T-helper 1 cell treated with Interleukin-12 subunit alpha and Interleukin-12 subunit beta and Interleukin-4 antibody, amounts not matched to agents 30 μg/mL and 1 μg/mL, for 36 hours (primary cell): ENCODE results near the gene TMEM238L.

Experiments used
- H3K27ac Mint-ChIP-seq: one replicate; pipeline ENCODE4 v1.8.0; 2021; ENCODE audit warnings: mild to moderate bottlenecking, mixed read lengths
- H3K27me3 Mint-ChIP-seq: one replicate; pipeline ENCODE4 v1.8.0; 2021; ENCODE audit warnings: low read depth, mixed read lengths
- H3K36me3 Mint-ChIP-seq: one replicate; pipeline ENCODE4 v1.8.0; 2021; ENCODE audit warnings: low read depth, mixed read lengths
- H3K4me1 Mint-ChIP-seq: one replicate; pipeline ENCODE4 v1.8.0; 2021; ENCODE audit warnings: low read depth, mixed read lengths
- H3K4me3 Mint-ChIP-seq: one replicate; pipeline ENCODE4 v1.8.0; 2021; ENCODE audit warnings: mild to moderate bottlenecking, moderate library complexity, mixed read lengths
- H3K9me3 Mint-ChIP-seq: one replicate; pipeline ENCODE4 v1.8.0; 2021; ENCODE audit warnings: mixed read lengths

Gene TMEM238L

DNA sequence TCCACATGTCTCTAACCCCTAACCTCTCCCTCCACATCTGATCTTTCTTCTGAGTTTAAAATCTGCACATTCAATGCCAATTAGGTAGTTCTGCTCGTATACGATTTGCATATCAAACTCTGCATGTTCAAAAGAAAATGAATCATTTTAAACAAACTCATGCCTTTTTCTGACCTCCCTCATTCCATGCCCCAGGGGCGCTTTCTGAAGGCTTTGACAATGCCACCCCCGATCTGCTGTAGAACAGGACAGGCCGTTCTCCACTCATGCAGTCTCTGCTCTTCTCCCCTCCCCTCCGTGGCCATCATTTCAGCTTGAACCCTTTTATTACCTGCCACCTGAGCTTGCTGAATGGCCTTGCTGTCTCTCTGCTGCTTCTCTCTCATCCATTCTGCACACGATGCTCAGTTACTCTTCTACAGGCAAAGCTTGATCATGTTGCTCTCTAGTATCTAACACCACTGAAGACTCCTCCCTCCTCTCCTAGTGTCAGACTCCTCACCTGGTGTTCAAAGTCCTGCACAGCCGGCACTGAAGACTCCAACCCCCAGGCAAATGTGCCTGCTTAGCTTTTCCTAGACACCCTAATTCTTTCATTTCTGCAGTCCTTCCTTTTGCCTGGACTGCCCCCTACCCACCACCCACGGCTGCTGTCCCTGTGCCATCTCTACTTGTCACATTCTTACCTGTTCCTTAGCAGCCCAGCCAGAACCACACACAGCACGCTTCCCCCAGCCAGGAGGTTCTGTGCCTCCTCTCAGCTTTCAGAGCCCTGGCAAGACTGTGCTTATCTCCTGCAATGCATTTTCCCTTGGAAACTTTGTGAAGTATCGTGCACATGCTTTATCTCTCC is 6.2 kb downstream of the TMEM238L start:
- no peaks in the 10 kb centered on the region for H3K27me3 Mint-ChIP-seq
- no peaks in the 10 kb centered on the region for H3K4me1 Mint-ChIP-seq
- H3K36me3 Mint-ChIP-seq, result no peaks in the 10 kb centered on the region
- H3K9me3 Mint-ChIP-seq, result no peaks in the 10 kb centered on the region
- H3K27ac Mint-ChIP-seq, result no peak overlapping the region
- H3K4me3 Mint-ChIP-seq, result no peak overlapping the region

DNA sequence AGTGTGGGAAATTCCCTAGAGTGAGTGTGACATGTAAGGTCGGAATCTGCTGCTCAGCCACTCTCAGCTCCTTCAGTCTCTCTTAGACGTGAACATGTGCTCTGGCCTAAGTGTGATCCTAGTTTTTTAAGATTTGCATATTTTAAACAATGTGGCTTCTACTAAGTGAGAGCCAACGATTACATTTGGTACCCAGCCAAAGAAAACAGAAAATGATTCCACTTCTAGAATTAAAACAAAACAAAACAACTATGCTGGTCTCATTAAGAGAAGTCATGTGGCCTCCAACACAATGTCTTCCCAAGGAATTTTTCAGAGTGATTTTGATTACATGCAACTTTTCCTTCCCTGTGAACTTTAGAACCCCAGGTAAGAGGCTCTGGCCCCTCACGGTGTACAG is 10.1 kb downstream of the TMEM238L start:
- no peaks in the 10 kb centered on the region for H3K36me3 Mint-ChIP-seq
- no peaks in the 10 kb centered on the region for H3K9me3 Mint-ChIP-seq
- no peaks in the 10 kb centered on the region for H3K27me3 Mint-ChIP-seq
- H3K4me1 Mint-ChIP-seq, result no peaks in the 10 kb centered on the region
- H3K27ac Mint-ChIP-seq, result no peak overlapping the region
- H3K4me3 Mint-ChIP-seq, result no peak overlapping the region

DNA sequence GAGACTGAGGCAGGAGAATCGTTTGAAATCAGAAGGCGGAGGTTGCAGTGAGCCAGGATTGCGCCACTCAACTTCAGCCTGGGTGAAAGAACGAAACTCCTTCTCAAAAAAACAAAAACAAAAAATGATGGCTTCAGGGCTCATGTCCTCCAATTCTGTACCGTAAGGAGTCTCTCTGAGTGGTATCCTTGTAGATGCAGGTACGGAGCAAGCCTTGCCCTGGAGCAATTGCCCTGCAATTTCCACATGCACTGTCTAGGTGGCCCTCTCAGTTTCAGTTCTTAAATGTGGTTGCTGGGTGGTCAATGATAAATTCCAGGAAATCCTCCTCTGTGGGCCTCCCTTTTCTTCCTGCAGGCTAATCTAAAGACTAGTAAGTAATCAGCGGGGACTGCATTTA is 10.6 kb downstream of the TMEM238L start:
- H3K4me3 Mint-ChIP-seq, result no peak overlapping the region
- H3K9me3 Mint-ChIP-seq, result no peaks in the 10 kb centered on the region
- no peaks in the 10 kb centered on the region for H3K4me1 Mint-ChIP-seq
- H3K27ac Mint-ChIP-seq, result no peak overlapping the region
- no peaks in the 10 kb centered on the region for H3K36me3 Mint-ChIP-seq
- no peaks in the 10 kb centered on the region for H3K27me3 Mint-ChIP-seq

DNA sequence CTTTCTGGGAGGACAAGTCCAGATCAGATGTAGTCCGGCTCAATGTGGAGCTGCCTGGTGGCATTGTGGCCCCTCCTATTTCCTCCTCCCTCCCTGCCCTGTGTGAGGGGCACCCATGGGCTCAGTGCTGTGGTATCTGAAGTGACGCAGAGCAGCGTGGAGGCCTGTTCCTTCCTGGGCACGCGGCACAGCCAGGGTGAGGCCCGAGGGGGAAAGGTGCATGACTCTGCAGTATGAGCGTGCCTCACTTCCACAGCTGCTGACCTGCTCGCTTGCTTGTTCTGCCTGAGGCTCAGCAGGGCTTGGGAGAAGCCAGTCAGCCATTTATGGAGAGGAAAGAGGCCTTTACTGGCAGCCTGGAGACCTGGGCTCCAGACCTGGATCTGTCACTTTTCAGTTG is 11.7 kb downstream of the TMEM238L start:
- Mint-ChIP-seq H3K4me1 (no peaks in the 10 kb centered on the region), H3K27ac (no peak overlapping the region), H3K36me3 (no peaks in the 10 kb centered on the region), H3K27me3 (no peaks in the 10 kb centered on the region), H3K4me3 (no peak overlapping the region), H3K9me3 (no peaks in the 10 kb centered on the region)

DNA sequence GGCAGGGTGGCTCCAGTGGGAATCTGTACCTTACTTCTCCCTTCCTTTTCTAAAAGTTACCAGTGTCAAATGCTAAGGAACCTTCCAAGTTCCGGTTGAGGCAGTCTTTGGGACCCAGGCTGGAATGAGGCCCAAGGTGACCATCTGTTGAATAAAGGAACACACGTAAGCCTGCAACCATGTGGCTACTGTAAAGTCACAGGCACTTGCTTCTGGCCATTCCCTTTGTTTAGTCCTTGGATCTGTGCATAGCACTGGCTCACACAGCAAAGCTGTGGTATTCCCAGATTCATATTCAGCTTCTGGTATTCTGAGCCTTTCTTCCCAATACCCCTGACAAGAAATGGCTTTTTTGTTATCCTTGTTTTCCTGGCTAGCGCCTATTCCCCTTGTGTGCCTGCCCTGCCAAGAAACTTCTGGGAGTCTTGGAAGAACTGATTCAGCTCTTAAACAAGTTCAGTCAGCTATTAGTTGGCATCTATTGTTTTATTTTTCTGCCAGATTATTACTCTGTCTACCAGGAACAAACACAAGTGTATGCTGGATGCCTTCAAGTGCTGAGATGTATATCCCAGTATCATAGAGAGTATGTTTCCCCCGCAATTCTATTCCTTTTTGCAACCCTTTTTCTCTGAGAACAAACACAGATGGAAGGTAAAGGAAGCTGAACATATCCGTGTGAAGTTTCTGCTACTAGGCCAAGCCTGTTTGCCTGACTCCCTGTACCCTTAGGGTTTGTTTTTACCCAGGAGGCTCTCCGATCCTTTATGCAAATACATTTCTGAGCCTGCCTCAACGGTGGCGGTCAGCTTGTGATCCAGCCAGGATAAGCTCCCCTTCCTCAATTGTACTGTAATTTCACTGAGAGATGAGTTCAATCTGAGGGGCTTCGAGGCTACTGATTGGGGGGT is 13.2 kb downstream of the TMEM238L start:
- Mint-ChIP-seq H3K27me3 (no peaks in the 10 kb centered on the region), H3K9me3 (no peaks in the 10 kb centered on the region), H3K4me1 (no peaks in the 10 kb centered on the region), H3K27ac (no peak overlapping the region), H3K4me3 (no peak overlapping the region), H3K36me3 (no peaks in the 10 kb centered on the region)

DNA sequence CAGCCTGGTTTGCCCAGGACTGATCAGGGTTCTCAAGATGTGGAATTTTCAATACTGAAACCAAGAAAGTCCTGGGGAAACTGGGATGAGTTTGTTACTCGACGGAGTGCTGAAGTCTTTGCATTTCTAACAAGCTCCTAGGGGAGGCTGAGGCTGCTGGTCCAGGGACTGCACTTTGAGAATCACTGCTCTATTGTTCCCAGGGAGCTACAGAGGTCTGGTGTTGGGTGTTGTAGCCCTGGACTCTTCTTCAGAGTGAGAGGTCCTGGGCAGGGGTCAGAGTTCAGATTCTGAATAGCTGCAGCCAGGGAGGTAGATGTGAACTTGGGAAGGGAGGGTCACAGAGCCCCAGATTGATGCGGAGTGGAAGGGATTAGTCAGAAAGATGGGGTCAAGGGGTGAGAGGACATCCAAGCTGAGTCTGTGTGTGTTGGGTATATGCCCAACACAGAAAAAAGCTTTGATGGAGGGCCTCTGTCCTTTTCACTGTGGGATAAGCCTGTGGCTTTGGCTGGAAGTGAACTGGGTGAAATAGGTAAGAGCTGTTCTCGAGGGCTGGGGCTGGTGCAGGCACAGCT is 14.1 kb downstream of the TMEM238L start:
- Mint-ChIP-seq H3K36me3 (no peaks in the 10 kb centered on the region), H3K9me3 (no peaks in the 10 kb centered on the region), H3K4me1 (no peaks in the 10 kb centered on the region), H3K27me3 (no peaks in the 10 kb centered on the region), H3K27ac (no peak overlapping the region), H3K4me3 (no peak overlapping the region)

DNA sequence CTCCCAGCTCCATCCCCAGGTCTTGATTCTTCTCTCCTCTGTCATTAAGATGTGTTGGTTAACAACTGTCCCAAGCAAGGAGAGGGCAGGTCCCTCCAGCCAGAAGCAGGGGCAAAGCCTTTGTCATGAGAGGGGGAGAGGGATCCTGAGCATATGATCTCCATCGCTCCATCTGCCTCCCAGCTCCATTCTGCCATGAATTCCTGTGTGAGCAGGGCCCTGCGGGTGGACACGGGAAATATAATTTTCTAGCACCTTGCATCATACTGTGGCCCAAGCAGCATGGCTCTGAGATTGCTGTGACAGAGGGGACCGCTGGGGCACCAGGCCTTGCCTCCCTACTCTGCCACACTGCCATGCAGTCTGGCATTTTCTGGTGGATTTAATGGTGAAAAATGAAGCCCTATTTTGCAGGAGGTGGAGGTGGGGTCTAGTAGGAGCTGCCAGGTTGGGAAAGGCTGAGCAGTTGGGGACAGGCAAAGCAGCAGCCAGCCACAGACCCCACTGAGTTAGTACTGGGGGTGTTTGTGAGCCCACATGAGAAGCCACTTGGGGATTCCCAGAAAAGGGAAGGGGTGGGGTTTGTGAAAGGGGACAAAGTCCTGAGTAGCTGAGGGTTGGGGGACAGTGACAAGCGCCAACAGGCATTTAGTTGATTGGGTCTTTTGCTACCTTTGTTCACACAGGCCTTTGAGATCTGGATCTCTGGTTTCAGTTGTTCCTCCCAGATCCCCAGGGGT is 16.4 kb downstream of the TMEM238L start:
- H3K4me1 Mint-ChIP-seq, result no peaks in the 10 kb centered on the region
- no peaks in the 10 kb centered on the region for H3K9me3 Mint-ChIP-seq

DNA sequence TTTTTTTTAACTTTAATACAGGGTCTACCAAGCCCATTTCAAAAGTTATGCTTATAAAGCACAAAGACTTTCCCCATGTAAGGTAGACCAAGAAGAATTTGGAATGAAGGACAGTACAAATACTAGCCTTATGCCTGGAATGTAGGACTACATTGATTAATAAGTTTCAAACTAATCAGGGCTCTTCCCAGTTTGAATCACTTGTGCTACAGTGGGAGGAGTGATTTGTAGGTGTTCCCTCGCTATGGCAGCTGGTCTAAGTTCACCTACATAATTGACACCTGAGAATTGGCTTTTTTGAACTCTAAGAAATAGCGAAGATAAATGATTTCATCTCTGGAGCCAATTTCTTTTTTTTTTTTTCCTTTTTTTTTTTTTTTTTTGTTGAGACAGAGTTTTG is 18.6 kb downstream of the TMEM238L start:
- H3K27me3 Mint-ChIP-seq, result peaks cover 10% of the 10 kb centered on the region
- H3K36me3 Mint-ChIP-seq, result no peaks in the 10 kb centered on the region

More for the DNA sequence above, 16.4 kb downstream of the TMEM238L start:
- no peak overlapping the region for H3K4me3 Mint-ChIP-seq
- H3K27me3 Mint-ChIP-seq, result peaks cover 10% of the 10 kb centered on the region
- no peak overlapping the region for H3K27ac Mint-ChIP-seq
- H3K36me3 Mint-ChIP-seq, result no peaks in the 10 kb centered on the region

DNA sequence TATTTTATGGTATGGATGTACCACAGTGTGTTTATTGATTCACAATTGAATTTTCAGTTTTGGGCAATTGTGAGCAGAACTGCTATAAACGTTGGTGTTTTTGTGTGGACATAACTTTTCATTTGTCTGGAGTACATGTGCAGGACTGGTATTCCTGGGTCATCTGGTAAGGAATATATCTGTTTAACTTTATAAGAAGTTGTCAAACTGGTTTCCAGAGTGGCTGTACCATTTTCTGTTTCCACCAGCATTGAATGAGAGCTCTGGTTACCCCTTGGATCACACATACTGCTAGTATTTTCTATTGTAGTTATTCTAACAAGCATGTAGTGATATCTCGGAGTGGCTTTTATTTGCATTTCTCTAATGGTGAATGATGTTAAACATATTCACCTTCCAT is 24.3 kb downstream of the TMEM238L start:
- no peak overlapping the region for H3K27ac Mint-ChIP-seq
- H3K4me3 Mint-ChIP-seq, result no peak overlapping the region
- peaks cover 10% of the 10 kb centered on the region for H3K27me3 Mint-ChIP-seq
- no peaks in the 10 kb centered on the region for H3K36me3 Mint-ChIP-seq
- H3K9me3 Mint-ChIP-seq, result peaks cover 6% of the 10 kb centered on the region
- H3K4me1 Mint-ChIP-seq, result no peaks in the 10 kb centered on the region

More for the DNA sequence above, 18.6 kb downstream of the TMEM238L start:
- H3K4me1 Mint-ChIP-seq, result no peaks in the 10 kb centered on the region
- no peak overlapping the region for H3K27ac Mint-ChIP-seq
- H3K4me3 Mint-ChIP-seq, result no peak overlapping the region
- no peaks in the 10 kb centered on the region for H3K9me3 Mint-ChIP-seq

DNA sequence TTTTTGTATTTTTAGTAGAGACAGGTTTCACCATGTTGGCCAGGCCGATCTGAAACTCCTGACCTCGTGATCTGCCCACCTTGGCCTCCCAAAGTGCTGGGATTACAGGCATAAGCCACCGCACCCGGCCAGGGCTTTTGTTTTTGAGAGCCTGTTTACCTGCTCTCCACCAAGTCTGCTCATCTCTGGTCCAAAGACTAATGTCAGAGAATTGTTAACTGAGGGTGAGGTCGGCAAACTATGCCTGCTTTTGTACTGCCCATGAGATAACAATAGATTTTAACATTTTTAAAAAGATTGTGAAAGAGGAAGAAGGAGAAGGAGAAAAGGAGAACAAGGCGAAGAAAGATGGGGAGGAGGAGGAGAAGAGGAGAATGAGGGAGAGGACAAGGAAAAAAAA is 26.0 kb downstream of the TMEM238L start:
- no peak overlapping the region for H3K4me3 Mint-ChIP-seq
- H3K27ac Mint-ChIP-seq, result no peak overlapping the region
- no peaks in the 10 kb centered on the region for H3K4me1 Mint-ChIP-seq
- peaks cover 9% of the 10 kb centered on the region for H3K9me3 Mint-ChIP-seq
- no peaks in the 10 kb centered on the region for H3K36me3 Mint-ChIP-seq
- peaks cover 4% of the 10 kb centered on the region for H3K27me3 Mint-ChIP-seq

DNA sequence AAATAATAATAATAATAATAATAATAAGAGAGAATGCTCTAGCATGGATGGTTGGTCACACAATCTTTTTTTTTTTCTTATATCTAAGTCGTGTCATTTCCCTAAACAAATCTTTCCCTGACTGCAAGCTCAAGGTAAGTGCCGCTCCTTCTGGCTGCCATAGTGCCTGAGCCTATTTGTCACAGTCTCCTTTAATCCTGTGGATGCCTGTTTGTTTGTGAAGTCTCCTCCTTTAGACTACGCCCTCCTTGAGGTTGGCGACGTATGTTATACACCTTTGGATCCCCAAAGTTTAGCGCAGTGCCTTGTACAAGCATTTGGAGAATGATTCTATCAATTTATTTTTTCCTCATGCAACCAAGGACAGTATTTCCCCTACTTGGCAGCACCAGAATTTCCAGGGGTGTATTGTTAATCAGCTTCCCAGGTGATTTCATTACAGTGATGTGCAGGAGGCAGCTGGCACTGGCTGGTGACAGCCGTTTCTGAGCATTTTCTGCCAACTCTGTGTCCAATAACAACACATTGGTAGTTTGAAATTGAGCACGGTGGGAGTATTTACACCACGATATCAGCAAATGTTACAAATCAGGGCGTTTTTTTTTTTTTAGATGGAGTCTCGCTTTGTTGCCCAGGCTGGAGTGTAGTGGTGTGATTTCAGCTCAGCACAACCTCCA is 26.6 kb downstream of the TMEM238L start:
- Mint-ChIP-seq H3K27ac (no peak overlapping the region), H3K4me3 (no peak overlapping the region), H3K4me1 (no peaks in the 10 kb centered on the region), H3K27me3 (no peaks in the 10 kb centered on the region), H3K36me3 (no peaks in the 10 kb centered on the region), H3K9me3 (peaks cover 12% of the 10 kb centered on the region)

DNA sequence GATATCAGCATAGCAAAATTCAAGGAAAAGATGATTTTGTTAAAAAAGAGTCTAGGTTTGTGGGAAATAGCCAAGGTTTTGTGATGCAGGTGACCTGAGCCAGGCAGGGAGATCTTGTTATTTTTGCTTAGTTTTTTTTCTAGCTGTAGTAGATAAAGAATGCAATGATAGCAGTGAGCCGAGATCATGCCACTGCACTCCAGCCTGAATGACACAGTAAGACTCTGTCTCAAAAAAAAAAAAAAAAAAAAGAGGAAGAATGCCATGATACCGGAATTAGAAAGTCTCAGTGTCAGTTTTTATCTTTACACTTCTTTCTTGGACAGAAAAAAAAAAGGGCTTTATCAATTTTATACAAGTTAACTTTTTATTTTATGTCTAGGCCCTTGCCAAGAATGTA is 27.5 kb downstream of the TMEM238L start:
- peaks cover 18% of the 10 kb centered on the region for H3K9me3 Mint-ChIP-seq
- H3K27me3 Mint-ChIP-seq, result no peaks in the 10 kb centered on the region
- peaks cover 1% of the 10 kb centered on the region for H3K36me3 Mint-ChIP-seq
- no peak overlapping the region for H3K4me3 Mint-ChIP-seq
- no peaks in the 10 kb centered on the region for H3K4me1 Mint-ChIP-seq
- no peak overlapping the region for H3K27ac Mint-ChIP-seq

DNA sequence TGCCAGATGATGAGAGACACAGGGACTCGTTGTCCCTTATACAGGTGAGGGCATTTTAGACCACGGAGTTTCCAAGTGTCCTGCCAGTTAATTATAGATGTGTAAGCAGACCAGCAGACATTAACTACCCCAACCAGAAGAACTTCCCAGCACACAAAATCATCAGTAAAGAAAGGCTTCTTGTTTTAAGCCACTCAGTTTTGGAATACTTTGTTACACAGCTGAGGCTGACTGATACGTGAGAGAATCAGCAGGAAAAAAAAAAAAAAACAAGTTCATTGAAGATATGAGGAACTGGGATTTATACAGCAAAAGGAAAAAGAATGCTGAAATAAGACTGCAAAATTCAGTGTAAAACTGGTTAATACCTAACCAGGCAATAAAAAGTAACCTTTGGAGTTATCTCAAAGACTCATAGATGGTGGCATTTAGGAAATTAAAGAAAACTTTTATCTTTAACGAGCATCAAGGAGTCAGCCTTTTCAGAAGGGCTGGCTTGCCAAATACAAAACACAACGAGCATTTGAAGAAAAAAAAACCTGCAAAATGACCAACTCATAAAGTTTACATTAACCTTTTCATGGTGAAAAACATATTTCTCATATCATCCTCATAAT is 28.1 kb downstream of the TMEM238L start:
- peaks cover 20% of the 10 kb centered on the region for H3K9me3 Mint-ChIP-seq
- H3K36me3 Mint-ChIP-seq, result peaks cover 2% of the 10 kb centered on the region
- H3K27ac Mint-ChIP-seq, result no peak overlapping the region
- no peak overlapping the region for H3K4me3 Mint-ChIP-seq
- no peaks in the 10 kb centered on the region for H3K27me3 Mint-ChIP-seq
- H3K4me1 Mint-ChIP-seq, result no peaks in the 10 kb centered on the region
